PC-3 (cell line): ENCODE measurements around the gene FANCG. TPM values are rescaled to one million over a fixed set of nuclear protein-coding genes. Genes with fewer than 3 reads are reported as not detected.

Source experiments
- ATAC-seq: fragments of 200-7000 bp; cut with Tn5 transposase; 2 replicates; pipeline ENCODE4 v1.9.1; 2020; ENCODE audit warnings: mild to moderate bottlenecking, moderate library complexity
- BruUV-seq: library from RNA; stranded (reverse); fragments of 400-500 nt; replicated peaks from 2 replicates; lab custom pipeline; 2021; lab: Mats Ljungman, UMichigan
- CTCF ChIA-PET: fragments of 300-600 bp; sonication (Branson Sonifier 250); formaldehyde crosslinking; loops from one replicate; lab custom pipeline; 2022; ENCODE audit warnings: antibody characterized with exemption; lab: Charles Lee
- POLR2A ChIA-PET: fragments of 300-600 bp; sonication (Branson Sonifier 250); formaldehyde crosslinking; loops from one replicate; lab custom pipeline; 2022; ENCODE audit warnings: antibody characterized with exemption; ENCODE audit not compliant: unreplicated experiment; lab: Charles Lee
- DNase-seq: peaks from one replicate; pipeline ENCODE4 v3.0.0-alpha.2; 2015
- H2AFZ ChIP-seq: fragments of 300-600 bp; sonication (generic); 2 replicates; pipeline ENCODE4 v1.6.0; 2016; ENCODE audit warnings: antibody characterized with exemption, low read length
- H3F3A ChIP-seq: fragments of 300-600 bp; sonication (generic); one replicate; pipeline ENCODE4 v1.6.0; 2017; ENCODE audit warnings: antibody characterized with exemption, low read length, control low read depth, mild to moderate bottlenecking; ENCODE audit not compliant: unreplicated experiment
- H3K27ac ChIP-seq: fragments of 300-600 bp; sonication (generic); 2 replicates; pipeline ENCODE4 v1.5.1; 2016; ENCODE audit warnings: mild to moderate bottlenecking, low read length
- H3K27me3 ChIP-seq: fragments of 300-600 bp; sonication (generic); 2 replicates; pipeline ENCODE4 v1.6.1; 2016; ENCODE audit warnings: low read length, mixed read lengths
- H3K36me3 ChIP-seq: fragments of 300-600 bp; sonication (generic); 2 replicates; pipeline ENCODE4 v1.6.1; 2016; ENCODE audit warnings: low read depth, mixed run types, low read length, mixed read lengths
- H3K4me1 ChIP-seq: fragments of 300-600 bp; sonication (generic); 2 replicates; pipeline ENCODE4 v1.5.1; 2016; ENCODE audit warnings: low read length; ENCODE audit not compliant: insufficient read depth
- H3K4me2 ChIP-seq: fragments of 300-600 bp; sonication (generic); 2 replicates; pipeline ENCODE4 v1.6.0; 2016; ENCODE audit warnings: low read length
- H3K4me3 ChIP-seq: fragments of 300-600 bp; sonication (generic); 2 replicates; pipeline ENCODE4 v1.5.1; 2016; ENCODE audit warnings: mild to moderate bottlenecking, low read length, mixed read lengths
- H3K79me2 ChIP-seq: fragments of 300-600 bp; sonication (generic); 2 replicates; pipeline ENCODE4 v1.6.1; 2017; ENCODE audit warnings: low read length, mixed read lengths
- H3K9ac ChIP-seq: fragments of 300-600 bp; sonication (generic); 2 replicates; pipeline ENCODE4 v1.6.0; 2016; ENCODE audit warnings: mild to moderate bottlenecking, low read length
- H3K9me2 ChIP-seq: fragments of 300-600 bp; sonication (generic); replicated peaks from 2 replicates; pipeline ENCODE4 v1.6.1; 2016; ENCODE audit warnings: mixed run types, low read length, mixed read lengths
- H3K9me3 ChIP-seq: fragments of 300-600 bp; sonication (generic); 2 replicates; pipeline ENCODE4 v1.6.1; 2016; ENCODE audit warnings: low read length, mixed read lengths
- H4K20me1 ChIP-seq: fragments of 300-600 bp; sonication (generic); 2 replicates; pipeline ENCODE4 v1.6.1; 2016; ENCODE audit warnings: low read length, mixed read lengths
- EZH2 ChIP-seq: fragments of 300-600 bp; sonication (generic); IDR thresholded peaks from one replicate; pipeline ENCODE4 v1.6.1; 2017; ENCODE audit warnings: antibody characterized with exemption, mild to moderate bottlenecking, low read length; ENCODE audit not compliant: unreplicated experiment
- EZH2phosphoT487 ChIP-seq: fragments of 300-600 bp; sonication (generic); IDR thresholded peaks from 2 replicates; pipeline ENCODE4 v1.6.1; 2018; ENCODE audit warnings: mild to moderate bottlenecking, antibody characterized with exemption, low read length, borderline replicate concordance
- intact Hi-C: fragments of 100-400 bp; cut with micrococcal nuclease; formaldehyde crosslinking; loops from 2 replicates; pipeline ENCODE4 v1.9.0; 2023
- total RNA-seq: library from RNA; depleted of rRNA; stranded (reverse); fragments of >200 nt; gene quantifications from 2 replicates; pipeline ENCODE4 v1.2.3, GENCODE V29; 2014
- TF ChIP-seq, protein P1 (sequence below): fragments of 300-600 bp; sonication (generic); conservative IDR thresholded peaks from 2 replicates; pipeline ENCODE4 v1.5.1; 2017; ENCODE audit warnings: antibody characterized with exemption, low read depth, mild to moderate bottlenecking, low read length

Gene FANCG
- total RNA-seq, 1 experiment from 2014 or later: 32.6 TPM

DNA sequence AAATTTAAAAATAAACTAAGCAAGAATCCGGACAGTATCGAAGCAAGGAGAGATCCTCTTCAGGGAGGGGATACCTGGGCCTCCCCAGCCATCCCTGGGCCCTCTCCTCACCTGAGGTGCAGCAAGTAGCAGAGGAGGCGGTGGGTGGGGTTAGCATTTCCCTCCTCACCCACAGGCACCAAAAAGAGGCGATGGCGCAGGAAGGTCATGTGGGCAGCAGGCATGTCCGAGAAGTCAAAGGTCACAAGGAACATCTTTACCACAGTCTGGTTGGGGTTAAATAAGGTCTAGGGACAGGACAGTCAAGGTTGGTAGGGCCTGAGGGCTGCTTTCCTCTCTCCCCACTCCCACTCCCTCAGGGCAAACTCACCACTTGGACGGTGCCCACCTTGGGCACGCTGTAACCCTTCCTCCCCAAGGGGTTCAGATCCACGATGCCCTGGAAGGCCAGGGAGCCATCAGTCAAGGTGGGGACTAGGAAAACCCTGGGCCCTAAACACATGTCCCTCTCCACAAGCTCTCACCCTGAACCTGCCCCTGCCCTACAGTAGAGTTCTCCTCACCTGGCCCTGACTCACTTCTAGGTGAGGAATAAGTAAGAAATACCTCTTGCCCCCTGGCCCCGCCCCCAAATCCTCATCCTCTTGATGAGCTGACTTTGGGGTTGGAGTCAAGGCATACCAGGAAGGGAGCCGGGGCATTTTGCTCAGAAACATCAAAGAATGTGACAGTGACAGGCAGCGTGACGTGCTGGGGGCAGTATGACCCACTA lies 26.0 kb upstream of the FANCG start:
- Histone ChIP-seq H3F3A (no peaks in the 10 kb centered on the region), H3K9me3 (no peaks in the 10 kb centered on the region), H3K4me3 (no peak overlapping the region), H3K4me2 (no peak overlapping the region), H3K4me1 (peaks cover 27% of the 10 kb centered on the region), H2AFZ (no peak overlapping the region), H3K9me2 (no peaks in the 10 kb centered on the region), H3K27me3 (no peaks in the 10 kb centered on the region), H3K79me2 (peaks cover 20% of the 10 kb centered on the region), H4K20me1 (no peaks in the 10 kb centered on the region), H3K27ac (no peak overlapping the region), H3K36me3 (no peaks in the 10 kb centered on the region), H3K9ac (no peak overlapping the region)
- no peak for DNase-seq
- intact Hi-C loops: no loop called here
- ChIA-PET POLR2A (interaction anchor here (0.5 kb wide), 1 partner anchor 457 kb away, joined by 3 read pairs; no protein-coding TSS in a partner anchor), CTCF (no interaction called here)
- ATAC-seq: no peak
- TF ChIP-seq EZH2 (no peak), EZH2phosphoT487 (no peak)
- TF ChIP-seq, protein P1, sequence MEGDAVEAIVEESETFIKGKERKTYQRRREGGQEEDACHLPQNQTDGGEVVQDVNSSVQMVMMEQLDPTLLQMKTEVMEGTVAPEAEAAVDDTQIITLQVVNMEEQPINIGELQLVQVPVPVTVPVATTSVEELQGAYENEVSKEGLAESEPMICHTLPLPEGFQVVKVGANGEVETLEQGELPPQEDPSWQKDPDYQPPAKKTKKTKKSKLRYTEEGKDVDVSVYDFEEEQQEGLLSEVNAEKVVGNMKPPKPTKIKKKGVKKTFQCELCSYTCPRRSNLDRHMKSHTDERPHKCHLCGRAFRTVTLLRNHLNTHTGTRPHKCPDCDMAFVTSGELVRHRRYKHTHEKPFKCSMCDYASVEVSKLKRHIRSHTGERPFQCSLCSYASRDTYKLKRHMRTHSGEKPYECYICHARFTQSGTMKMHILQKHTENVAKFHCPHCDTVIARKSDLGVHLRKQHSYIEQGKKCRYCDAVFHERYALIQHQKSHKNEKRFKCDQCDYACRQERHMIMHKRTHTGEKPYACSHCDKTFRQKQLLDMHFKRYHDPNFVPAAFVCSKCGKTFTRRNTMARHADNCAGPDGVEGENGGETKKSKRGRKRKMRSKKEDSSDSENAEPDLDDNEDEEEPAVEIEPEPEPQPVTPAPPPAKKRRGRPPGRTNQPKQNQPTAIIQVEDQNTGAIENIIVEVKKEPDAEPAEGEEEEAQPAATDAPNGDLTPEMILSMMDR: no peak
- no TSS peak for BruUV-seq

DNA sequence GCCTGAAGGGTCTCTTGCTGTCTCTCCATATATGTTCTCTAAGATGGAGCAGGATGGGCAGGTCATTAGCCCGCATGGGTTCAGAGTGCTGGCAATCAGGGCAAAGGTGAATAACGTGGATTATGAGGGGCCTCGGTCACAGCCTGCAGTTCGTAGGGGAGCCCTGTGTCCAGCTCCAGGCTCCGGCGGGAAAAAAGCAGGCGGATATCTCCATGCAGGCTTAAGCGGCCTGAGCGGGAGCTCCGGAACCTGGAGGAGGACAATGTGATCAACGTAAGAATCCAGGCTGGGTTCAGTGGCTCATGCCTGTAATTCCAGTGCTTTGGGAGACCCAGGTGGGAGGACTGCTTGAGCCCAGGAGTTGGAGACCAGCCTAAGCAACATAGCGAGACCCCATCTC lies 25.4 kb upstream of the FANCG start:
- Histone ChIP-seq H3K79me2 (peaks cover 20% of the 10 kb centered on the region), H3K36me3 (no peaks in the 10 kb centered on the region), H3K4me3 (no peak overlapping the region), H3F3A (no peaks in the 10 kb centered on the region), H3K9ac (no peak overlapping the region), H3K27me3 (no peaks in the 10 kb centered on the region), H3K4me1 (peaks cover 20% of the 10 kb centered on the region), H3K27ac (no peak overlapping the region), H2AFZ (no peak overlapping the region), H4K20me1 (no peaks in the 10 kb centered on the region), H3K9me2 (no peaks in the 10 kb centered on the region), H3K9me3 (no peaks in the 10 kb centered on the region), H3K4me2 (no peak overlapping the region)
- no peak for TF ChIP-seq EZH2
- no peak for TF ChIP-seq EZH2phosphoT487
- TF ChIP-seq, protein P1: no peak
- no TSS peak for BruUV-seq
- ChIA-PET POLR2A (no interaction called here), CTCF (no interaction called here)
- no peak for ATAC-seq
- intact Hi-C loops: no loop called here
- DNase-seq: no peak

DNA sequence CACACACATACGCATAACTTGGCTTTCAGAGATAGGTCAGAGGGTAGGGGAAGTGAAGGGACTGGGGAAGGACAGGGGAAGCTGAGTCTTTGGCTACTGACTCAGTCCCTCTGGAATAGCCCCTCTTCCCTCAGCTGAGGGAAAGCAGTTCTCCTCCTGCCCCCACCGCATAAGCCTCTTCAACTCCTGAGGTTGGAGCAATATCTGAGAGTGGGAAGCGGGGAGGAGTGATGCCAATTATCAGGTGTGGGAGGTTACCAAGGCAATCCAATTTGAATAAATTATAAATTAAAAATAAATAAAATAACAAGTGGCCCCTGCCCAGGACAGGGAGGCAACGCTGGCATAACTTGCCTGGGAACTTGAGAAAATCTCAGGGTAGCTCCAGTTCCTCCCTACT lies 24.8 kb upstream of the FANCG start:
- Histone ChIP-seq H3K27me3 (no peaks in the 10 kb centered on the region), H3K9me3 (no peaks in the 10 kb centered on the region), H3K9ac (no peak overlapping the region), H2AFZ (no peak overlapping the region), H3K4me2 (no peak overlapping the region), H3K9me2 (no peaks in the 10 kb centered on the region), H3K27ac (no peak overlapping the region), H3F3A (no peaks in the 10 kb centered on the region), H3K4me3 (no peak overlapping the region), H3K36me3 (0 out of 2 replicates have a peak, but pooled peaks cover 3% of the 10 kb centered on the region), H3K79me2 (peaks cover 20% of the 10 kb centered on the region), H4K20me1 (no peaks in the 10 kb centered on the region), H3K4me1 (peaks cover 16% of the 10 kb centered on the region)
- ChIA-PET CTCF (no interaction called here), POLR2A (no interaction called here)
- no peak for TF ChIP-seq EZH2
- no peak for TF ChIP-seq EZH2phosphoT487
- TF ChIP-seq, protein P1: no peak
- intact Hi-C loops: no loop called here
- DNase-seq (no peak), ATAC-seq (no peak)
- BruUV-seq: no TSS peak
